C4-2B (cell line): ENCODE results near the gene TDP1.

Experiments
- ZFX ChIP-seq: fragments of 450-650 bp; IDR thresholded peaks from 2 replicates; pipeline ENCODE4 v1.6.1; 2017
- TF ChIP-seq, protein P1 (sequence below): fragments of 450-650 bp; conservative IDR thresholded peaks from 2 replicates; pipeline ENCODE4 v1.5.1; 2017; ENCODE audit warnings: mild to moderate bottlenecking

DNA sequence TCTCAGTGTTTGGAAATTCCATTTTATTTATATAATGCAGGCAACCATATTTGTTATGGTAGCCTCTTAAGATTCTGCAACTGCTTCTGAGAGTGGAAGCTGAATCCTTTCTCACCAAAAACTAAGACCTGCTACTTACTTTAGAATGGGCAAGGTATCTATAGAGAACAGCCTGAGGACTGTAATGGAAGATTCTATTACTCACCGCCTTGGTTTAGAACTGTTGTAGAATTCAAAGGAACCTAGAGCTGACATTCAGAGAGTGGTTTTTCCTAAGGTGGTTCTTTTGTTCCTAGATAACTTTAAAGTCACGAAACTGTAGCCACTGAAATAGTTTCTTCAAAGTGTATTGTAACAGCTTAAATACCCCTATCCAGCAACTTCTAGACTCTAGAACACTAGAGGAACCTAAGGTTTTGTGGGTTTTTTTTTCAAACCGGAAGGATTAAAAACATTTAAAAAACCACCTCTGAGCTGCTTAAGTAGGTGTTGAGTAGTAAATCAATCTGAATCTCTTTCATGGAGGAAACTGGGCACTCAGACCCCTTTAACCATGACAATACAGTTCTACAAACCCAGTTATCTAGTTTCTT, 4.2 kb downstream of the TDP1 start:
- TF ChIP-seq, protein P1, sequence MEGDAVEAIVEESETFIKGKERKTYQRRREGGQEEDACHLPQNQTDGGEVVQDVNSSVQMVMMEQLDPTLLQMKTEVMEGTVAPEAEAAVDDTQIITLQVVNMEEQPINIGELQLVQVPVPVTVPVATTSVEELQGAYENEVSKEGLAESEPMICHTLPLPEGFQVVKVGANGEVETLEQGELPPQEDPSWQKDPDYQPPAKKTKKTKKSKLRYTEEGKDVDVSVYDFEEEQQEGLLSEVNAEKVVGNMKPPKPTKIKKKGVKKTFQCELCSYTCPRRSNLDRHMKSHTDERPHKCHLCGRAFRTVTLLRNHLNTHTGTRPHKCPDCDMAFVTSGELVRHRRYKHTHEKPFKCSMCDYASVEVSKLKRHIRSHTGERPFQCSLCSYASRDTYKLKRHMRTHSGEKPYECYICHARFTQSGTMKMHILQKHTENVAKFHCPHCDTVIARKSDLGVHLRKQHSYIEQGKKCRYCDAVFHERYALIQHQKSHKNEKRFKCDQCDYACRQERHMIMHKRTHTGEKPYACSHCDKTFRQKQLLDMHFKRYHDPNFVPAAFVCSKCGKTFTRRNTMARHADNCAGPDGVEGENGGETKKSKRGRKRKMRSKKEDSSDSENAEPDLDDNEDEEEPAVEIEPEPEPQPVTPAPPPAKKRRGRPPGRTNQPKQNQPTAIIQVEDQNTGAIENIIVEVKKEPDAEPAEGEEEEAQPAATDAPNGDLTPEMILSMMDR: no peak
- no peak for TF ChIP-seq ZFX
